Prostate gland (tissue), 2 donors: ENCODE data around the gene SPPL2A.

Source experiments
- CTCF ChIP-seq, 4 experiments: fragments of 200-600 bp in 2 of 4; fragments of 450-650 bp in 2 of 4; sonication (generic) in 2 of 4; IDR thresholded peaks; 1 replicate in 3 of 4; 2 replicates in 1 of 4; pipeline ENCODE4 v1.5.1; 2016 to 2019; ENCODE audit warnings: antibody characterized with exemption in 4 of 4, mild to moderate bottlenecking in 2 of 4, moderate library complexity in 2 of 4
- POLR2A ChIP-seq: fragments of 450-650 bp; IDR thresholded peaks from one replicate; pipeline ENCODE4 v1.6.1; 2016; ENCODE audit warnings: antibody characterized with exemption, mild to moderate bottlenecking

GRCh38 chr15:50791486-50791885 is 26.0 kb upstream of the SPPL2A start:
- TF ChIP-seq CTCF (IDR thresholded peaks at IDR 0.05) (no peak), POLR2A (no peak)
